Activated T-cell treated with anti-CD3 and anti-CD28 coated beads, Interleukin-2, amount 50 U/mL, for 4 hours (primary cell): ENCODE data around the gene PRAMEF5. TPM values are rescaled to one million over a fixed set of nuclear protein-coding genes. Genes with fewer than 3 reads are reported as not detected.
"Not testable (repeated sequence)": the region's sequence is repeated elsewhere in the genome, so short reads cannot be mapped to it uniquely, and the experiment has no call there.

Experiments
- ATAC-seq, 2 donors: fragments of 200-7000 bp; cut with Tn5 transposase; one replicate each; pipeline ENCODE4 v1.10.0; 2021
- DNase-seq: peaks from one replicate; pipeline ENCODE4 v3.0.0-alpha.2; 2020
- H3K27me3 Mint-ChIP-seq: one replicate; pipeline ENCODE4 v1.8.0; 2021; ENCODE audit warnings: low read depth, mixed read lengths
- H3K36me3 Mint-ChIP-seq: one replicate; pipeline ENCODE4 v1.8.0; 2022; ENCODE audit warnings: mixed read lengths; ENCODE audit not compliant: insufficient read depth
- H3K4me1 Mint-ChIP-seq: one replicate; pipeline ENCODE4 v1.8.0; 2021; ENCODE audit warnings: low read depth, mixed read lengths
- H3K4me3 Mint-ChIP-seq: one replicate; pipeline ENCODE4 v1.8.0; 2021; ENCODE audit warnings: mild to moderate bottlenecking, moderate library complexity, mixed read lengths
- H3K9me3 Mint-ChIP-seq: one replicate; pipeline ENCODE4 v1.8.0; 2021; ENCODE audit warnings: mixed read lengths
- total RNA-seq, 3 donors: library from RNA; stranded (reverse); gene quantifications; one replicate each; pipeline ENCODE4 v1.2.1, GENCODE V29; 2021

Gene PRAMEF5
- not detected for total RNA-seq

GRCh38 chr1:13253898-13254297, at the start of gene PRAMEF5:
Gene PRAMEF5, plus strand, starts transcription at chr1:13254198. Its CDS starts 5,071 bp downstream, at chr1:13259269.
- H3K9me3 Mint-ChIP-seq, H3K27me3 Mint-ChIP-seq: not testable (repeated sequence)

GRCh38 chr1:13208712-13209111, 45.3 kb upstream of the PRAMEF5 start:
- not testable (repeated sequence) for H3K36me3 Mint-ChIP-seq, ATAC-seq, H3K4me1 Mint-ChIP-seq, DNase-seq, H3K27me3 Mint-ChIP-seq, H3K9me3 Mint-ChIP-seq, H3K4me3 Mint-ChIP-seq

More at GRCh38 chr1:13253898-13254297, at the start of gene PRAMEF5:
- H3K36me3 Mint-ChIP-seq, ATAC-seq, DNase-seq, H3K4me3 Mint-ChIP-seq, H3K4me1 Mint-ChIP-seq: not testable (repeated sequence)

GRCh38 chr1:13216619-13217018, 37.4 kb upstream of the PRAMEF5 start:
- H3K36me3 Mint-ChIP-seq, DNase-seq, H3K9me3 Mint-ChIP-seq, H3K4me3 Mint-ChIP-seq, H3K4me1 Mint-ChIP-seq, H3K27me3 Mint-ChIP-seq, ATAC-seq: not testable (repeated sequence)

GRCh38 chr1:13219203-13219602, 34.8 kb upstream of the PRAMEF5 start:
- not testable (repeated sequence) for H3K36me3 Mint-ChIP-seq, H3K9me3 Mint-ChIP-seq, H3K4me1 Mint-ChIP-seq, ATAC-seq, H3K4me3 Mint-ChIP-seq, DNase-seq, H3K27me3 Mint-ChIP-seq

GRCh38 chr1:13222788-13223187, 31.2 kb upstream of the PRAMEF5 start:
- H3K4me1 Mint-ChIP-seq, H3K9me3 Mint-ChIP-seq, ATAC-seq, H3K27me3 Mint-ChIP-seq, H3K4me3 Mint-ChIP-seq, H3K36me3 Mint-ChIP-seq, DNase-seq: not testable (repeated sequence)

- Mint-ChIP-seq H3K27me3 (peaks cover 10% of the 10 kb centered on the region), H3K4me3 (no peak overlapping the region), H3K36me3 (no peaks in the 10 kb centered on the region), H3K9me3 (no peaks in the 10 kb centered on the region), H3K4me1 (no peaks in the 10 kb centered on the region)
- ATAC-seq (no peak), DNase-seq (no peak)
Observed at GRCh38 chr1:13224480-13225060, 29.4 kb upstream of the PRAMEF5 start.

GRCh38 chr1:13225675-13226204, 28.3 kb upstream of the PRAMEF5 start, which contains the start of gene PRAMEF18:
Gene PRAMEF18, minus strand, starts transcription at chr1:13226154. Its CDS starts 48 bp downstream, at chr1:13226106.
- not testable (repeated sequence) for H3K36me3 Mint-ChIP-seq, H3K4me1 Mint-ChIP-seq, H3K4me3 Mint-ChIP-seq, DNase-seq, H3K9me3 Mint-ChIP-seq
- ATAC-seq: peak in 1 of 2 donors; percentile 37
- H3K27me3 Mint-ChIP-seq: peaks cover 12% of the 10 kb centered on the region

GRCh38 chr1:13227271-13228055, 26.5 kb upstream of the PRAMEF5 start:
- DNase-seq, H3K4me3 Mint-ChIP-seq, H3K4me1 Mint-ChIP-seq, ATAC-seq, H3K9me3 Mint-ChIP-seq, H3K36me3 Mint-ChIP-seq: not testable (repeated sequence)
- peaks cover 15% of the 10 kb centered on the region for H3K27me3 Mint-ChIP-seq

GRCh38 chr1:13228343-13228781, 25.6 kb upstream of the PRAMEF5 start:
- no peak for DNase-seq
- no peaks in the 10 kb centered on the region for H3K36me3 Mint-ChIP-seq
- no peak for ATAC-seq
- no peaks in the 10 kb centered on the region for H3K9me3 Mint-ChIP-seq
- peaks cover 15% of the 10 kb centered on the region for H3K27me3 Mint-ChIP-seq
- no peaks in the 10 kb centered on the region for H3K4me1 Mint-ChIP-seq
- no peak overlapping the region for H3K4me3 Mint-ChIP-seq

GRCh38 chr1:13230096-13230495, 23.9 kb upstream of the PRAMEF5 start:
- DNase-seq: not testable (repeated sequence)

GRCh38 chr1:13230601-13231000, 23.4 kb upstream of the PRAMEF5 start:
- H3K36me3 Mint-ChIP-seq, H3K4me3 Mint-ChIP-seq, ATAC-seq, DNase-seq, H3K4me1 Mint-ChIP-seq, H3K9me3 Mint-ChIP-seq: not testable (repeated sequence)
- H3K27me3 Mint-ChIP-seq: peaks cover 12% of the 10 kb centered on the region

More at GRCh38 chr1:13230096-13230495, 23.9 kb upstream of the PRAMEF5 start:
- not testable (repeated sequence) for H3K4me1 Mint-ChIP-seq, H3K9me3 Mint-ChIP-seq, H3K4me3 Mint-ChIP-seq, H3K36me3 Mint-ChIP-seq, ATAC-seq
- H3K27me3 Mint-ChIP-seq: peaks cover 12% of the 10 kb centered on the region

- not testable (repeated sequence) for DNase-seq, H3K36me3 Mint-ChIP-seq, H3K4me1 Mint-ChIP-seq, H3K9me3 Mint-ChIP-seq, ATAC-seq, H3K27me3 Mint-ChIP-seq, H3K4me3 Mint-ChIP-seq
Observed at GRCh38 chr1:13231061-13231750, 22.8 kb upstream of the PRAMEF5 start.

- H3K4me3 Mint-ChIP-seq, DNase-seq, ATAC-seq, H3K27me3 Mint-ChIP-seq, H3K36me3 Mint-ChIP-seq, H3K4me1 Mint-ChIP-seq, H3K9me3 Mint-ChIP-seq: not testable (repeated sequence)
Observed at GRCh38 chr1:13232056-13232455, 21.9 kb upstream of the PRAMEF5 start.

- H3K9me3 Mint-ChIP-seq, H3K4me3 Mint-ChIP-seq, DNase-seq, H3K36me3 Mint-ChIP-seq, H3K27me3 Mint-ChIP-seq, H3K4me1 Mint-ChIP-seq, ATAC-seq: not testable (repeated sequence)
Observed at GRCh38 chr1:13234057-13234456, 19.9 kb upstream of the PRAMEF5 start.
